ENCODE data around the gene CCDC81.

The CCDC81 gene

GRCh38 chr11:86469491-86470388 lies 95.1 kb downstream of the CCDC81 start:
- no peak for DNase-seq
